Activated naive CD8-positive, alpha-beta T cell treated with anti-CD3 and anti-CD28 coated beads, Interleukin-2, amount 50 U/mL, for 16 hours (primary cell): ENCODE results near the gene BRF1.
"Not testable (repeated sequence)": the region's sequence is repeated elsewhere in the genome, so short reads cannot be mapped to it uniquely, and the experiment has no call there.

Experiments used
- DNase-seq: peaks from one replicate; pipeline ENCODE4 v3.0.0-alpha.2; 2020; ENCODE audit warnings: low read depth, low spot score

The BRF1 gene

DNA sequence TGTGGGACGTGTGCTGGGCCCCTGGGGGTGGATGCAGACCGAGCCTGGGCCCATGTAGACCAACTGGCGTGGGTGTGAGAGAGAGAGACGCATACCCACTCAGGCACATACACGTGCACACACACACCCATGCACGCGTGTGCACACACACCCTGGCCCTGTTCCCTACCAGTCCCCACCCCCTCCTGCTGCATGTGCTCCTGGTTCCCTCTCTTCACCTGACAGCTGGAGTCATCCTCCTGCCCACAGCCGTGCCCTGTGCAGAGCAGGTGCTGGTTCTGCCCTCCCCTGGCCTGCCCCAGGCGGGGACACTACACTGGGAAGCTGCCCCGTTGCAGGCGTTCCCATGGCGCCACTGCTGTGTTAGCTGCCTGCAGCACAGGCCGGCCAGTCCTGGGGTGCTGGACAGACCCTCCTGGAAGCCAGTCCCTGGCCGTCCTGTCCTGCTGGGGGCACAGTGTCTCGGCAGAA lies 32.3 kb upstream of the BRF1 start:
- DNase-seq, result no peak

DNA sequence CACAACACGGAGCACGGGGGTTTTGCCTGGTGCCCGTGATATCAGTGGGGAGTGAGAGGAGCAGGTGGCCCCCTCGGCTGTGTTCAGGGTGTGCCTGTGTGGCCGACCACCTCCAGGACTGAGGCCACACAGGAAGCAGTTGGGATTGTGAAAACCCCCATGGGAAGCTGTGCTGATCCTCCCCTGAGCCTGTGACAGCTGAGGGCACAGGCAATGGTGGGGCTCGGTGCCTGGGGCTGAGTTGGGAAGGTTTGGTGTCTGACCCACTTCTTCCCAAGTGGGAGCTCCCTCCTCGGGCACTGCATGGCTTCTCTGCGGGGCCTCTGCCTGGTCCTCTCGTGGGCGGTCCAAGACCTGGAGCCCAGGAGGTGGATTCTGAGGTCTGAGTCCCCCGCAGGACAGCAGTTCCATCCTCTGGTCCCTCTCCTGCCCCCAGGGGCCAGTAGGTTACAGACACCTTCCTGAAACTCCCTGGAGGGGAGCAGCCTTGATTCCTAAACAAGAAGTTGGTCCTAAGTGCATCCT lies 31.6 kb upstream of the BRF1 start:
- DNase-seq, result no peak

DNA sequence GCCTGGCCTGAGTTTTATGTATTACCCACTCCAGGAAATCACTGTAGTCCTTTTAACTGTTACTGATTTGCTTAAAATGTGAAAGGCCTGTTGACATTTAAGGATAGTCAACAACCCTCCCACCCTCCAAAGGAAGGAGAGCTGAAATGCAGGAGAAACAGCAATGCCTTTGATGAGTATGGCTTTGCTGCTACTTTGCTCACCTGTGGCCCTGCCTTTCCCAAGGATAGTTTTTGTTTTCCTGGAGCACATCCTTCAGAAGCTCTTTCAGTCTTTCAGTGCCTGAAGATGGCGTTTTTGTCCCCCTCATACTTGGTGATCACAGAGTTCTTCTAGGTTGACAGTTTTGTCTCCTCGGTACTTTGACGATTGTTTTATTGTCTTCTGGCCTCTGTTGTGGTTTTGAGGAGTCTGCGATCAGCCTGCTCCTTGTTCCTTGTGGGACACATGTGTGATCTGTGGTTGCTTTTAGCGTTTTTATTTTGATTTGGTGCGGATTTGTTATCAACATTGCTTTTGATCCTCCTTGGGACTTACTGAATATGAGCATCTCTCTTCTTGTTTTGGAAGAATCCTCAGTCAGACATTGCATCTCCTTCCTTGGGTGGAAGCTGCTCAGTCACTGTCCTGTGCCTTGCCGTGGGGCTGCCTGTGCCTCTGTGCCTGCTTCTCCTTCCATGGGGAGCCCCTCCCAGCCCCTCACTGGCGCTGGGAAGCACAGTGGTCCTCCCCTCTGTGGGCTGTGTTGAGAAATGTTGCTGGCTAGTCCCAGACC lies 31.0 kb upstream of the BRF1 start:
- DNase-seq, result no peak

DNA sequence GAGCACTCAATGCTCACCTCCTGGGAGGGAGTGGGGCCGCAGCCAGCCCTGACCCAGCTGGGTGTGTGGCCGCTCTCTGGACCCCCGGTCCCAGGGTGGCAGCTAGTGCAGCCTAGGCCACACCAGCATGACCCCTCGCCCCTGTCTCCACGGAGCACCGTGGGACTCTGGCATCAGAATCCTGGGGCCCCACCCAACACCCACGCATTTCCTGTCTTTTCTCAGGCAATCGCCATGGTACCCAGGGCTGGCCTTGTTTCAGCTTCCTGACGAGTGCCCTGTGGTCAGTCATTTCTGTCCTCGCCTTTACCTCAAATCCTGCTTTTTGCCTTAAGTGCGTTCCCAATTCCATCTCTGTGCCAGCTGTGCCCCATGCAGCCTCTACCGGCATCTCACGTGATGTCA lies 29.7 kb upstream of the BRF1 start:
- DNase-seq, result no peak

DNA sequence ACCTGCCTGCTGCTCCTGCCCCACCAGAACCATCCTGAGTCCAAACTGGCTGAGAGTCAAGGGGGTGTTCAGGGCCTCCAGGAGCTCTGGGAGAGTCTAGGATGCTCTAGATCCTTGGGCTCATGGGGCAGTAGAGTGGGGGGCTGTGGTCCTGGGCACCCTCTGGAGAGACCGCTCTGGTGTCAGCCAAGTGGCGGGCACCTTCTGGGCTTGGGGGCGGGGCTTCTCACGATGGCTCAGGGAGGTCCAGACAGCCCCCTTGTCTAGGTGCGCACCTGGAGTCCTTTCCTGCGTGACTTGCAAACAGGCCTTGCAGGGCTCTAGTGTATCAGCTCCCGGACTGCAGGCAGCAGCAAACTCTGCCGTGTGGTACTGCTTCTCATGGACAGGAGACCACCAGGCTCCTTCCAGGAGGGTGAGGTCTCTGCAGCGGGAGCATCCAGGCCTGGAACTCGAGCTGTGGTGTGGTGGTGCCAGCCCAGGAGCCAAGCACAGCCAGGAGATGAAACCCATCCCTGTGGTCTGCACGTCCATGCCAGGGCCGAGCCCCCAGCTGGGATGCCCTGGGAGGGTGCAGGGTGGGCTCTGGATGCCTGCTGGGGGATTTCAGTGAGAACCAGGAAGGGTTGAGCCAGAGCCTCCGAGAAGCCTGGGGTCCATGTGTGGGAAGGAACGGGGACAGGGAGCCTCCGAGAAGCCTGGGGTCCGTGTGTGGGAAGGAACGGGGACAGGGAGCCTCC lies 28.8 kb upstream of the BRF1 start:
- DNase-seq, result no peak

DNA sequence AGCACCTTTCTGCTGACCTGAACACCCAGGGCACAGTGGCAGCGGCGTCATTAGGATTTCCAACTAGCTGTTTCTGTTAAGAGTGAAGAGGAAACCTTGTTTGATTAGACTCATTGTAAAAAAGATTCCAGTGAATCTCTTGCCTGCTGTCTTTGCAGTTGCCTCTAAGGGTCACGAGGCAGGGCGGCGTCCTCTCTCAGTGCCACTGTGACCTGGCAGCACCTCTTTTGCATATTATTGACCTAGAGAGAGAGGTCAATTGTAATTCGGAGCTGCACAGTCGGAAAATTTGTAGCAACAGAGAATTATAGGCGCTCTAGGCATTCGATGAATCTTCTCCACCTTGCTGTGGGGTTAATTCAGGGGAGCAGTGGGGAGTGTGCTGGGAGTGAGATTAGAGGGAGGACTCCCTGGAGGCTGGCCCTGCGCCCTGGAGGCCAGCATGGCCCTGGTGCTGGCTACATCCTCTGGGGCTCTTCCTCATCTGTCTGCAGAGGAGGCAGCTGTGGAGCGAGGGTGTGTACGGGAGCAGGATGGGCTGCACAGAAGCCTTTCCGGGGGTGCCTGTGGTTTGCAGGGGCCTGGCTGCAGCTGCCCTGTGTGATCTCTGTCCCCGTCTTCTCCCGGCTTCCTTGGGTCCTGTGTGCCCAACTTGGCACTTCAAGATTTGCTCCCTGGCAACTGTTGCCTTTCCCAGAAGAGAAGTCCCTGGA lies 28.0 kb upstream of the BRF1 start:
- no peak for DNase-seq

DNA sequence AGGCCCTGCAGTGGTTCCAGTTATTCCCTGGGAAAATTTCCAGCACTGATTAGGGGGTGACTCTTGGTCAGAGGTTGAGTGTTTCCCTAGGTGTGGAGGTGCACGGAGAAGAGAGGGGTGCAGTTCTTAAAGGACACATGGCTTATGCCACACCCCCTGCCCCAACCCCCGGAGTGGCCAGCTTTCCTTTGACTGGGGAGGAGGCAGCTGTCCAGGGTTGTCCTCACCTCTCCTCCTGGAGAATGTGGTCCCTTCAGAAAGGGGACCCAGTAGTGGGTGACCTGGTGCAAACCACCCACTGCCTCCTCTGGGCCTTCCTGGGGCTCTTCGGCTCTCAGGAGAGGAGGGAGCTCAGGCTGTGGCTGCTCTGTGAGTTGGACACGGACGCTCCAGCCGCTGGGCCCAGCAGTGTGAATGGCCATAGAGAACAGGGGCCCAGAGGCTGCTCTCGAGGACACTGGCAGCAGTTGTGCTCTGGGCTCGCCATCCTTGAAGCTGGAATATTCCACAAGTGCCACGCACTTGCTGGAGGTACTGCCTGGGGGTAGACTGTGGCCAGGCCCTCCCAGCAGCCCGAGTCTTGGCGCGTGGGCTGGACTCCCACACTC lies 27.4 kb upstream of the BRF1 start:
- DNase-seq, result no peak

DNA sequence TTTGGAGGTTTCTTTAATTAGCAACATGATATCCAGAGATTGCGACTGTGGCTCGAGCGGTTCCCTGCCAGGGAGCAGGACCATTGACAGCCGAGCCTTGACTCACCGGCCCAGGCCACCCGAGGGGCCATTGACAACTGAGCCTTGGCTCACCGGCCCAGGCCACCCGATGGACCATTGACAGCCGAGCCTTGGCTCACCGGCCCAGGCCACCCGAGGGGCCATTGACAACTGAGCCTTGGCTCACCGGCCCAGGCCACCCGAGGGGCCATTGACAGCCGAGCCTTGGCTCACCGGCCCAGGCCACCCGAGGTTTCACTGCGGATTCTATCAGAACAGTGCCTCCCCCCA lies 26.9 kb upstream of the BRF1 start:
- not testable (repeated sequence) for DNase-seq

DNA sequence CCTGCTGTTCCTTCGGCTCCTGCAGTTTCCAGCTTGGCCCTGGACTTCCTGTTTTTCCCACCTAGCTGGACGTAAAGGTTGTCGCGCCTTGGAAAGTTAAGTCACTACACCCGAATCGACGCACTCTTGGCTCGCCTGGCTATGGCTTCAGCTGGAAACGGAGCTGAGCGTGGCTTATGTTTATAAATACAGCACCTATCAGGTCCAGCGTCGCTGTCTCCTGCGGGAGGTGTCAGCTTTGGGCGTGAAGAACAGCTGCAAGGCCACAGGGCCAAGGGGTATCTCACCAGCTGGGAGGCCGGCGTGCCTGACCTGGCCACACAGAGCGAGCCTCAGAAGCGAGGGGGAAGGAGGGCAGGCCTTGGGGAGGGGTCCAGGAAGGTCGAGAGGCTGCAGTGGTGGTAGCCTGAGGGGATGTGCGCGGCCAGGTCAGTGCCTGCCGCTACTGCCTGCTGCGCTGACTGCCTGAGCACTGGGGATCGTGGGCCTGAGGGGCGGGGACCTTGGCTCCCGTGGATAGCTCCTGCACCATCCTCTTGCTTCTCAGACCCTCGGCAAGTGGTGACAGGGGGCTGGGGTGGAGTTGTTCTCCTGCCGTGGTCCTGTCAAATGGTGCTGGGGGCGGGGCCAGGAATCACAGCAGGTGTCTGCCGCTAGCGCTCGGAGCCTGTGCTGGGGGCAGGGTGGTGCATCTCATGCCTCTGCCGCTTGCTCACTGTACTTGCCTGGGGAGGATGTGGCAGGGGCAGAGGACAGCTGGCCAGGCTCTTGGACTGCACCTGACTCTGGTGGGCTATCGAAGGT lies 26.3 kb upstream of the BRF1 start:
- DNase-seq, result no peak

DNA sequence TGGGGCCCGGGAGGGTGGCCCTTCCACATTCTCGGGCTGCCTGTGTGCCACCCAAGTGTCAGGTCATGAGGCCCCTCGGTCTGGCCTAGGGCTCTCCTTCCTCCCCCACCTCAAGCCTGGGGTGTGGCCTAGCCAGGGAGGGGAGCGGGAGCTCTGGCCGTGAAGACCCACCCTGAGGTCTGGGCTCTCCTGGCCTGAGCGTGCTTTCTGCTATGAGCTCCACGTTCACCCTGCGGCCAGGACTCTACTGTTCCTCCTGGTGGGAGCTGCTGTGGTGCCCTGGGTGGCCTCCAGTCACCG lies 25.7 kb upstream of the BRF1 start:
- DNase-seq, result no peak

DNA sequence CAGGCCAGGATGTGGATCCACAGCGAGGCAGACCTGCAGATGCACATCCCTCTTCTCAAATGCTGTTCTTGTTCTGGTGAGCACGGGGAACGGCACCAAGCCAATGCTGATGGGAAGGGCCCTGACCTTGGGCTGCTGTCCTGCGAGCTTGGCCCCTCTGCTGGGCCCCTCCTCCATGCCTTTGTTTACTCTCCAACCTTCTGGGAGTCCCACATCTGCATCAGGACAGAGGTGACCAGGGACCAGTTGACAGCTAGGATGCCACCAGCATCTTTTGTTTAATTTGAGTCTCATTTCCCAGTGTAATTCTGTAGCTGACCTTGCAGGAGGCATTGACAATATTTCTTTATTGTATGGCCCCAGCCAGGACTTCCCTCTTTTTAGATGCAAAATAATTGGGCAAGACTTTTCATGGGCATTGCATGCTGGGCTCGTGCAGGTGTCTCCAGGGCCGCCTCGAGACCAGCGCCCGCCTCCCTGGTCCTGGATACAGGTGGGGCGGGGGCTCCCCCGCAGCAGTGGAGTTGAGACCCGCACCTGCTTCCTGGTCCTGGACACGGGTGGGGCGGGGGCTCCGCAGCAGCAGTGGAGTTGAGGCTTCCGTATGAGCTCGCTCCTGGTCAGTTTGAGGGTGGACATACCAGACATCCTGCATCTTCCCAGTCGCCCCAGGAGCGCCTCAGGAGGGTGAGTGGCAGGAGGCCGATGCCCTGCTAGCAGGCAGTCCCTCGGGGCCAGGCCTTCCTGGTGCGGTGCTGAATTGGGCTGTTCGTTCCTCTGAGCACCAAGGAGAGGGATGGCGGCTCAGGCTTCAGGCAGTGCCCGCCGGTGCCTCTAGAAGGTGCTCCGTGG lies 25.1 kb upstream of the BRF1 start:
- DNase-seq, result no peak

DNA sequence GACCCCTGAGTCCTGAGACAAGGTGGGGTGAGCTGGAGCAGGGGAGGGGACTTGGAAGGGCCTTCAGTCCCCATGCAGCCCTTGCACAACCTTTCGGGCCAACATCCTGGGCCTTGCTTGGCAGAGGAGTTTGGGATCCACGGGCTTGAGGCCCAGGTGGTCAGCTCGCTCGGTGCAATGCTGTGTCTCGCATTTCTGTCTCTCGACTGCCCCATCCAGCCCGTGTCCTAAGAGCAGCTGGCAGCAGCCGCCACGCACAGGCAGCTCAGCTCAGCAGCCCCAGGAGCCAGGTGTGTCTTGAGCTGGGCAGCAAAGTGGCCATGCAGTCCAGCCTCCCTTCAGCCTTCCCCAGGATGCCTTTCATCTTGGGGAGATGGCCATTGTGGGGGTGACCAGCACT lies 24.5 kb upstream of the BRF1 start:
- no peak for DNase-seq

DNA sequence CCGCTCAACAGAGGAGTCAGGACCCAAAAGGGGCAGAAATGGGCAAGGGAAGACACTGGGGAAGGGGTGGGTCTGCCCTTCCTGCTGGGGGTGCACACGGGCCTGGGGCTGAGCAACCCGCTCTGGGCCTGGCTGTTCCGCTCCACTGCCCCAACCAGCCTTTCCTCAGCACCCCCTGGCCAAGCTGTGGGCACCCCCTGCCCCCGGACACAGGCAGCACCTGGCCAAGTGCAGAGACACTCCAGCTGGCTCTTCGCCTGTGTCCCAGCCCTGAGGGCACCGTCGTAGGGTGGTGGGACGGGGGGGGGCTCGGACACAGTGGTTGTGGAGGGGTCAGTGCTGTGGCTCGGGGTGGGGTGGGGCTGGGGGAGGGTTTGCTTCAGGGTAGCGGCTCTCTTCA lies 24.1 kb upstream of the BRF1 start:
- DNase-seq, result no peak

DNA sequence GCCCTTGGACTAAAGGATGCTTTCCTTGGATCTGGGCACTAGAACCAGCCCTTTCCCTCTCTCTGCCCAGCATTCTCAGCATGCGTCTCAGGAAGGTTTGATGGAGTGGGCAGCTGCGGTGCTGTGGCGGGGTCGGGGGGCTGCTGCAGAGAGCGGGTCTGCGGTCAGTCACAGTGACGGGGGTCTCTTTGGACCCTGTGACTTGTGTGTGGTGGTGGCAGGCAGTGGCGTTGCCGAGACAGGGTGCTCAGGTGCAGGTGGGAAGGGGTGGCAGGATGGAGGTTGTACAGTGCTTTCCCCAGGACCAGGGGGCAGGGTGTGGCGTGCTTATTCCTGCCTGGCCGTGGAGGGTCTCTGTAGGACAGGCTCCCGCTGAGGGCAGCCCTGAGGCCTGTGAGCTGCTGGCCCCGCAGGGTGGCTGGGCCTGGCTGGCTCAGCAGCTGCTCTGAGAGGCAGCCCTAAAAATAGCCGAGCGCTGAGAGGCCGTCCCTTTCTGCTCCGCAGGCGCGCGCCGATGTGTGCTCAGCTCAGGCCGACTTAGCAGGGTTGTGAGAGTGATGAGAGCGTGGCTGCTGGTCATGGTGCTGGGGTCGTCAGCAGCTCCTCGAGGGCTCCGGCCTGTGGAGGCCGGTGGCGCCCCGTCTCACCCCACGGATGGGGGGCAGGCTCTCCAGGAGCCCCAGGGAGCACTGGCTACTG lies 23.4 kb upstream of the BRF1 start:
- no peak for DNase-seq

DNA sequence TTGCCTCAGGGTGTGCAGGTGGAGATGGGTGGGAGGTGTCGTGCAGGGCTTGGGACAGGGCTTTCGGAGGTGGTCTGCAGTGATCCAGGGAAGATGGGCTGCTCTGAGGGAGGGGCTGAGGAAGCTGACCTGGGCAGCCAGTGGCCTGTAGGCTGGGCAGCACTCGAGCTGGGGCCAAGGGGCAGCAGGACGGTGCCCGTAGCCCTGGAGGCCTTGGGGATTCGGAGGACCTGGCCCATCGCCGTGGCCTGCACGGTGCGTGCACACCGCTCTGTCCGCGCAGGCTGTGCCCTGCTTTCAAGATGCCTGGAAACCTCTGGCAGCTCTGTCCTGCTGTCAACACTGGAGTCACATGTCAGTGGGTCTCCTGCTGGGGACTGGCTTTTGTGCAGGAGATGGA lies 22.9 kb upstream of the BRF1 start:
- no peak for DNase-seq

DNA sequence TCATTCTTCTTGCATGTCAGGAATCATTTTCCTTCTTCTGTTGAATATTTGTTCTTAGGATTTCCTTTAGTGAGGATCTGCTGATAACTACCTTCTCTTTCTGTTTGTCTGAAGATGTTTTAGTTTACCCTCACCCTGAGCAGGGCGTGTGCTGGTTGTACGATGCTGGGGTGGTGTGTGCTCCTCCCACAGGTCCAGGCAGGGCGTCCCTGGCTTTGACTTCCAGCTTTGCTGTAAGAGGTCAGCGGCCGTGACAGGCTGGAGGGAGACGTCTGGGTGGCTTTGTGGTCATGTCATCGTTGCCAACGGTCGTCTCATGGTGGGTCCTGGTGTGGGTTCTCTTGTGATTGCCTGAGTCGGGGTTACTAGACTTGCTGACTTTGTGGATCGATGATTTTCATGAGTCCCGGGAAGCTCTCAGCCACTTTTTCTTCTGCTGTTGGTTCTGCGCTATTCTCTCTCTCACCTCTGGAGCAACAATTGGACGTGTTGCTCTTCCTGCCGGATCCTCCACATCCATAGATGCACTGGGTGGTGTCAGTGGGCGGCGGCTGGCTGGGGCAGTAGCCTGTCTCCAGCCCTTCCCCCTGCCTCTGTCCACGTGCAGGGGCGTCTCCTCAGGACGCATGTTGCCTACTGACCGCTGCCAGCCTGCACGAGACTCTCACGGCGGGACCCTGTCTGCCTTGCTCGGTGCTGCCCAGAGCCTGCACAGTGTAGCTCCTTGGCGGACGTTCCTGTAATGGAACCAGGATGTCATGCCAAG lies 22.2 kb upstream of the BRF1 start:
- no peak for DNase-seq

DNA sequence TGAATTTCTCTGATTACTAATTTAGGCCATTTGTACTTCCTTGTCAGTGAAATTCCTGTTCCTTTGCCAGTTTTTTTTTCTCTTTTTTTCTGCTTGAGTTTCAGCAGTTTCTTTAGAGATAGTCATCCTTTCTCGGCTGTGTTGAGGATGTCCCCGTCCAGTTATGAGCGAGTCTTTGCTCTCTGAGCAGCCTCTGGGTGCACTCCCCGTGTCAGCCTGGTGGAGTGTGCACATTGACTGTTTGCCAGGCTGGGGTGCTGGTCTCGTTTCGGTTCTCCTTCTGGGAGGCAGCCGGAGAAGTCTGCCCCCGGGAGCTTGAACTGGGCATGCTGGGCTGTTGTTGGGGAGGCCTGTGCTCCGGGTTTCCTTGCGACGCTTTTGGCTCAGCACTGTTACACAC lies 16.7 kb upstream of the BRF1 start:
- no peak for DNase-seq

DNA sequence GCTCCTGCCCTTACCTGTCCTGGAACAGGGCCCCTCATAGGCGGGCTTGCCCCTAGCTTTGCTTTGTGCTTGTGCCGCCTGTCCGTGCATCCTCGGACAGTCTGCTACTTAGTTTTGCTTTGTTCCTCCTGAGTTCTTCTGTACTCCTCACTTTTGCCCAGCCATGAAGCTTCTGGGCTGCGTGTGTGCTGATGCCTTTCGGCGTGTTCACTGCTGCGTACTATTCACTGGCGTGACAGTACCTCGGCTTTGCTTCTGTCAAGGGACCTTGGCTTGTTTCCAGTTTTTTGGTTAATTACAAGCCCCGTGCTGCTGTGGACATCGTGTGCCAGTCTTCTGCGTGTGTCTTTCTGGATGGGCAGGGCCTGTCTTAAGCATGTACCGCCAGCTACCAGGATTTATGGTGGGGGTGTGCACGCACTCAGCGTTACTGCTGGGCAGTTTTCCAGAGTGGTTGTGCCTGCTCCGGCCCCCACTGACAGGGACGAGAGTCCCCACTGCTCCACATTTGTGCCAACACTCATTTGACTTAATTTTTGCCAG lies 16.2 kb upstream of the BRF1 start:
- DNase-seq, result no peak

DNA sequence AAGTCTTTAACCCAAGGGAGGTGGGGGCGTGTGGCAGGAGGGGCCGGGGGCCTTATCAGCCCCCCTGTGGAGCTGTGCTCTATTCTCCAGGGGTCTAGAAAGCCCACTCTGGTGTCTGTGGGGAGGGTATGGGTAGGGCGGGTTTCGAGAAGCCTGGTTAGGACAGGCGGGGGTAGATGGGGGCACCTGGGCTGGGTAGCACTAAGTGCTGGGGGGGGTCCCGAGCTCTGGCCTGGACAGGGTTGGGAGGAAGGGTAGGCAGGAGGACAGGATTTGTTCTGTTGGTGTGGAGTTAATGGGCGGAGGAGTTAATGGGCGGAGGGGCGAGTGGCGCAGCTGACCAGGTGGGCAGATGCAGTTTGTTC lies 15.8 kb upstream of the BRF1 start:
- DNase-seq, result no peak
